Stimulated activated naive CD8-positive, alpha-beta T cell treated with anti-CD3 and anti-CD28 coated beads, Interleukin-15, Interleukin-2, amounts not matched to agents 100 ng/mL and 50 ng/mL, for 24 hours (primary cell): ENCODE data around the gene TRDN.
"Not testable (repeated sequence)": the region's sequence is repeated elsewhere in the genome, so short reads cannot be mapped to it uniquely, and the experiment has no call there.

Experiments
- H3K27ac Mint-ChIP-seq: one replicate; pipeline ENCODE4 v1.8.0; 2021; ENCODE audit warnings: mild to moderate bottlenecking, mixed read lengths
- H3K27me3 Mint-ChIP-seq: one replicate; pipeline ENCODE4 v1.8.0; 2021; ENCODE audit warnings: mixed read lengths
- H3K36me3 Mint-ChIP-seq: one replicate; pipeline ENCODE4 v1.8.0; 2021; ENCODE audit warnings: low read depth, mixed read lengths
- H3K4me1 Mint-ChIP-seq: one replicate; pipeline ENCODE4 v1.8.0; 2021; ENCODE audit warnings: low read depth, mixed read lengths
- H3K4me3 Mint-ChIP-seq: one replicate; pipeline ENCODE4 v1.8.0; 2021; ENCODE audit warnings: mild to moderate bottlenecking, mixed read lengths
- H3K9me3 Mint-ChIP-seq: one replicate; pipeline ENCODE4 v1.8.0; 2021; ENCODE audit warnings: mixed read lengths

TRDN gene

GRCh38 chr6:123454448-123454847 lies 182.3 kb downstream of the TRDN start:
- Mint-ChIP-seq H3K27ac (no peak overlapping the region), H3K27me3 (no peaks in the 10 kb centered on the region), H3K9me3 (peaks cover 7% of the 10 kb centered on the region), H3K4me1 (no peaks in the 10 kb centered on the region), H3K36me3 (no peaks in the 10 kb centered on the region), H3K4me3 (no peak overlapping the region)

GRCh38 chr6:123453071-123453470 lies 183.7 kb downstream of the TRDN start:
- not testable (repeated sequence) for H3K27me3 Mint-ChIP-seq, H3K36me3 Mint-ChIP-seq, H3K4me1 Mint-ChIP-seq, H3K4me3 Mint-ChIP-seq, H3K27ac Mint-ChIP-seq, H3K9me3 Mint-ChIP-seq

GRCh38 chr6:123448306-123448884 lies 188.4 kb downstream of the TRDN start:
- Mint-ChIP-seq H3K4me1 (no peaks in the 10 kb centered on the region), H3K9me3 (peaks cover 7% of the 10 kb centered on the region), H3K27ac (no peak overlapping the region), H3K4me3 (no peak overlapping the region), H3K36me3 (no peaks in the 10 kb centered on the region), H3K27me3 (no peaks in the 10 kb centered on the region)

- H3K4me3 Mint-ChIP-seq, result no peak overlapping the region
- no peaks in the 10 kb centered on the region for H3K4me1 Mint-ChIP-seq
- H3K27ac Mint-ChIP-seq, result no peak overlapping the region
- peaks cover 7% of the 10 kb centered on the region for H3K9me3 Mint-ChIP-seq
- H3K36me3 Mint-ChIP-seq, result no peaks in the 10 kb centered on the region
- H3K27me3 Mint-ChIP-seq, result no peaks in the 10 kb centered on the region
Measured at GRCh38 chr6:123447315-123447937, 189.3 kb downstream of the TRDN start.

GRCh38 chr6:123439371-123439770 lies 197.4 kb downstream of the TRDN start:
- no peak overlapping the region for H3K4me3 Mint-ChIP-seq
- H3K9me3 Mint-ChIP-seq, result no peaks in the 10 kb centered on the region

GRCh38 chr6:123434186-123434585 lies 202.6 kb downstream of the TRDN start:
- H3K4me3 Mint-ChIP-seq, result no peak overlapping the region
- H3K4me1 Mint-ChIP-seq, result no peaks in the 10 kb centered on the region
- H3K27me3 Mint-ChIP-seq, result no peaks in the 10 kb centered on the region
- no peaks in the 10 kb centered on the region for H3K36me3 Mint-ChIP-seq
- no peaks in the 10 kb centered on the region for H3K9me3 Mint-ChIP-seq
- no peak overlapping the region for H3K27ac Mint-ChIP-seq

More at GRCh38 chr6:123439371-123439770, 197.4 kb downstream of the TRDN start:
- H3K4me1 Mint-ChIP-seq, result no peaks in the 10 kb centered on the region
- no peaks in the 10 kb centered on the region for H3K27me3 Mint-ChIP-seq
- no peak overlapping the region for H3K27ac Mint-ChIP-seq
- H3K36me3 Mint-ChIP-seq, result no peaks in the 10 kb centered on the region

GRCh38 chr6:123430970-123431369 lies 205.8 kb downstream of the TRDN start:
- Mint-ChIP-seq H3K36me3 (no peaks in the 10 kb centered on the region), H3K27me3 (no peaks in the 10 kb centered on the region), H3K4me3 (no peak overlapping the region), H3K27ac (no peak overlapping the region), H3K9me3 (no peaks in the 10 kb centered on the region), H3K4me1 (no peaks in the 10 kb centered on the region)

GRCh38 chr6:123427008-123427407 lies 209.7 kb downstream of the TRDN start:
- H3K36me3 Mint-ChIP-seq, result no peaks in the 10 kb centered on the region
- H3K4me3 Mint-ChIP-seq, result no peak overlapping the region
- no peaks in the 10 kb centered on the region for H3K4me1 Mint-ChIP-seq
- H3K27me3 Mint-ChIP-seq, result no peaks in the 10 kb centered on the region
- no peak overlapping the region for H3K27ac Mint-ChIP-seq
- no peaks in the 10 kb centered on the region for H3K9me3 Mint-ChIP-seq

- Mint-ChIP-seq H3K36me3 (no peaks in the 10 kb centered on the region), H3K9me3 (no peaks in the 10 kb centered on the region), H3K4me1 (no peaks in the 10 kb centered on the region), H3K27ac (no peak overlapping the region), H3K27me3 (no peaks in the 10 kb centered on the region), H3K4me3 (no peak overlapping the region)
Measured at GRCh38 chr6:123423130-123423529, 213.6 kb downstream of the TRDN start.

GRCh38 chr6:123420512-123420911 lies 216.2 kb downstream of the TRDN start:
- H3K27ac Mint-ChIP-seq, result no peak overlapping the region
- no peaks in the 10 kb centered on the region for H3K9me3 Mint-ChIP-seq
- H3K4me1 Mint-ChIP-seq, result no peaks in the 10 kb centered on the region
- no peak overlapping the region for H3K4me3 Mint-ChIP-seq
- H3K36me3 Mint-ChIP-seq, result no peaks in the 10 kb centered on the region
- no peaks in the 10 kb centered on the region for H3K27me3 Mint-ChIP-seq

GRCh38 chr6:123418071-123418470 lies 218.7 kb downstream of the TRDN start:
- Mint-ChIP-seq H3K4me3 (no peak overlapping the region), H3K4me1 (no peaks in the 10 kb centered on the region), H3K27ac (no peak overlapping the region), H3K27me3 (no peaks in the 10 kb centered on the region), H3K9me3 (no peaks in the 10 kb centered on the region), H3K36me3 (no peaks in the 10 kb centered on the region)

- Mint-ChIP-seq H3K27me3 (no peaks in the 10 kb centered on the region), H3K9me3 (no peaks in the 10 kb centered on the region), H3K4me1 (no peaks in the 10 kb centered on the region), H3K27ac (no peak overlapping the region), H3K4me3 (no peak overlapping the region), H3K36me3 (no peaks in the 10 kb centered on the region)
Measured at GRCh38 chr6:123417535-123417934, 219.2 kb downstream of the TRDN start.

- Mint-ChIP-seq H3K9me3 (no peaks in the 10 kb centered on the region), H3K36me3 (no peaks in the 10 kb centered on the region), H3K4me3 (no peak overlapping the region), H3K27me3 (no peaks in the 10 kb centered on the region), H3K4me1 (no peaks in the 10 kb centered on the region), H3K27ac (no peak overlapping the region)
Measured at GRCh38 chr6:123415844-123416468, 220.8 kb downstream of the TRDN start.

GRCh38 chr6:123404975-123405374 lies 231.8 kb downstream of the TRDN start:
- Mint-ChIP-seq H3K36me3 (no peaks in the 10 kb centered on the region), H3K4me1 (no peaks in the 10 kb centered on the region), H3K27ac (no peak overlapping the region), H3K9me3 (no peaks in the 10 kb centered on the region), H3K27me3 (no peaks in the 10 kb centered on the region), H3K4me3 (no peak overlapping the region)

GRCh38 chr6:123402052-123402451 lies 234.7 kb downstream of the TRDN start:
- Mint-ChIP-seq H3K4me1 (no peaks in the 10 kb centered on the region), H3K9me3 (no peaks in the 10 kb centered on the region), H3K4me3 (no peak overlapping the region), H3K27me3 (no peaks in the 10 kb centered on the region), H3K27ac (no peak overlapping the region), H3K36me3 (no peaks in the 10 kb centered on the region)

GRCh38 chr6:123398072-123398471 lies 238.7 kb downstream of the TRDN start:
- Mint-ChIP-seq H3K27me3 (no peaks in the 10 kb centered on the region), H3K9me3 (no peaks in the 10 kb centered on the region), H3K36me3 (no peaks in the 10 kb centered on the region), H3K4me1 (no peaks in the 10 kb centered on the region), H3K27ac (no peak overlapping the region), H3K4me3 (no peak overlapping the region)
